Spleen (tissue), 7 donors: ENCODE results near the gene TREH.

Experiments
- POLR2A ChIP-seq, 3 donors: fragments of 450-650 bp; IDR thresholded peaks; one replicate each; pipeline ENCODE4 v1.5.1; 2017; ENCODE audit warnings: antibody characterized with exemption in 3 of 3, mild to moderate bottlenecking in 1 of 3
- TF ChIP-seq, protein P1 (sequence below), 11 experiments: fragments of 200-600 bp in 7 of 11; fragments of 450-650 bp in 4 of 11; sonication (generic) in 4 of 11; IDR thresholded peaks in 8 of 11; conservative IDR thresholded peaks in 3 of 11; 1 replicate in 7 of 11; 2 replicates in 4 of 11; pipeline versions ENCODE4 v1.4.0 to v1.8.0; 2016 to 2021; ENCODE audit warnings: antibody characterized with exemption in 11 of 11, inconsistent platforms in 4 of 11, mild to moderate bottlenecking in 1 of 11
- donor health status: DM: no; HTN: no; CAD: no; lungs with moderate emphysema.
- donor health status: DM: no; HTN: no; CAD: no.
- donor health status: DM: no; HTN: no; CAD: no.

DNA sequence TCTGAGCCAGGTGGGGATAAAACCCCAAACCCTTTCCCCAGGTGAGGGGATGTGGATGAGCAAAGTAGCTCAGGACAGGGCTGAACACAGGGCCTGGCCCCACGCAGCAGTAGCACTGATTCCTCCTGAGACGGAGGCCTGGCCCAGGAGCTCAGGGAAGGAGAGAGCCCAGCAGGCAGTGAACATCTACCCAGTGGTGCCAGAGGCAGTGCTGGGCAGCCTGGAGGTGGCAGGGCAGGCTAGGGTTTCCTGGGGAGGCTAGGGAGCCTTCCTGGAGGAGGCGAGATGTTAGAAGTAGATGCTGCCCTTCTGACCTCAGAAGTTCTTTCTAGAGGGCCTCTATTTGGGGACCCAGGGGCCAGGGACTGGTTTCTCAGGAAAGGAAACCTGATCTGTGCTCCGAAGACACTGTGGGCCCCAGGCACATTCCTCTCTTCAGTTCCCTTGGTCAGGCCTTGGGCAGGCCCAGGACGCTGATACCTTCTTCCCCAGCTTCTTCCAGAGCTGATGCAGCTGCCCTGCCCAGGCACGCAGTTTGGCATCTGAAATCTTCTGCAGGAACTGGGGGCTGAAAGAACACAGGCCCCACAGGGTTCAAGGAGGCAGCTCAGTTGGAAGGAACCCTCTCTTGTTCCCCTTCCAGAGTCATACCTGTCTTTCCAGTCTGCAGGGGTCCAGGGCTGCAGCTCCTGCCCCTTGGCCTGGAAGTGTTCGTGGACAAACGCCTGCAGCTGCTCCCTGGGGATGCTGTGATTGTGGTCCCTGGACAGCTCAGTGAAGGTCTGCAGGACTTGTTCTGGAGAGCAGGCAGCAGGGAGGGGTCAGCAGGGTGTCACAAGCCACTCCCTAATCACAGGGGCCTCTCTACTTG, 16.8 kb downstream of the TREH start:
- TF ChIP-seq, protein P1, sequence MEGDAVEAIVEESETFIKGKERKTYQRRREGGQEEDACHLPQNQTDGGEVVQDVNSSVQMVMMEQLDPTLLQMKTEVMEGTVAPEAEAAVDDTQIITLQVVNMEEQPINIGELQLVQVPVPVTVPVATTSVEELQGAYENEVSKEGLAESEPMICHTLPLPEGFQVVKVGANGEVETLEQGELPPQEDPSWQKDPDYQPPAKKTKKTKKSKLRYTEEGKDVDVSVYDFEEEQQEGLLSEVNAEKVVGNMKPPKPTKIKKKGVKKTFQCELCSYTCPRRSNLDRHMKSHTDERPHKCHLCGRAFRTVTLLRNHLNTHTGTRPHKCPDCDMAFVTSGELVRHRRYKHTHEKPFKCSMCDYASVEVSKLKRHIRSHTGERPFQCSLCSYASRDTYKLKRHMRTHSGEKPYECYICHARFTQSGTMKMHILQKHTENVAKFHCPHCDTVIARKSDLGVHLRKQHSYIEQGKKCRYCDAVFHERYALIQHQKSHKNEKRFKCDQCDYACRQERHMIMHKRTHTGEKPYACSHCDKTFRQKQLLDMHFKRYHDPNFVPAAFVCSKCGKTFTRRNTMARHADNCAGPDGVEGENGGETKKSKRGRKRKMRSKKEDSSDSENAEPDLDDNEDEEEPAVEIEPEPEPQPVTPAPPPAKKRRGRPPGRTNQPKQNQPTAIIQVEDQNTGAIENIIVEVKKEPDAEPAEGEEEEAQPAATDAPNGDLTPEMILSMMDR (IDR thresholded peaks at IDR 0.05 in 8 of 11, conservative IDR thresholded peaks at IDR 0.05 in 3 of 11): no peak
- TF ChIP-seq POLR2A (IDR thresholded peaks at IDR 0.05): no peak
